ACHN (cell line): Measurements from ENCODE around the gene ETV4.
"Not testable (repeated sequence)": the region's sequence is repeated elsewhere in the genome, so short reads cannot be mapped to it uniquely, and the experiment has no call there.

Source experiments
- DNase-seq: peaks from one replicate; pipeline ENCODE4 v3.0.0-alpha.2; 2015
- in situ Hi-C: cut with HindIII; loops from 2 replicates; pipeline ENCODE4 v1.10.0; 2017; ENCODE audit warnings: low sequenced_read_pairs, low pct_ligation_motif_present, low pct_unique_long_range_greater_than_20kb

The ETV4 gene

DNA sequence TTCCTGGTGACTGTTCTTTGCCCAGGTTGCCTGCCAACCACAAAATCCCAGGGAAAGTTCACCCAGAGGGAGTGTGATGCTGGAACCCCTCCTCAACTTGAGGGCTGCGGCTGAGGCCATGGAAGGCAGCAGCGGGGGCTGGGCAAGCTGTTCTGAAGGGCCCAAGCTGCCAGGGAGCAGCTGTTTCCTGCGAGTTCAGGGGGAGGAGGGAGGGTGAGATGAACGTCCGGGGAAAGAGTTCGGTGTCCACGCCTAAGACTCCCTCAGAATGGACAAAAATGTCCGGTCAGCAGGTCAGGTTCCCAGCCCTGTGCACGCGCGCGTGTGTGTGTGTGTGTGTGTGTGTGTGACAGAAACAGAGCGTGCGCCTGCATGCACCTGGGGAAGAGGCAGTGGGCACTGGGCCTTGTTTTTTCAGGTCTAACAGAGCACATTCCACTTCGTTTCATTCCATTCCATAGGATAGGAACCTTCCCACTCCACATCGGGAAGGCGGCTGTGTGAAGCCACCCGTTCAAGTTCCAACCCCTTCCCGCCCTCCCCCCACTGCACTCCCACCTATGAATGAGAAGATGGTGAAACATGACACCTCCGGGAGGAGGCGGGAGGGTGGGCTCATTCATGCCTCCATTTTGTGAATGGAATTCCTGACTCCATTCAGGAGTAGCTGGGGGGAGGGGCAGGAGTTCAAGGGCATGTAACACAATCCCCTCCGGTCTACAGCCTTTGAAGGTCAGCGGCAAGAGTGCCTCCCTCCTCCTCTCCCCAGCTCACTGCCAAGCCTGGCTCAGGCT is 15.7 kb downstream of the ETV4 start:
- DNase-seq, result peak; percentile 76

DNA sequence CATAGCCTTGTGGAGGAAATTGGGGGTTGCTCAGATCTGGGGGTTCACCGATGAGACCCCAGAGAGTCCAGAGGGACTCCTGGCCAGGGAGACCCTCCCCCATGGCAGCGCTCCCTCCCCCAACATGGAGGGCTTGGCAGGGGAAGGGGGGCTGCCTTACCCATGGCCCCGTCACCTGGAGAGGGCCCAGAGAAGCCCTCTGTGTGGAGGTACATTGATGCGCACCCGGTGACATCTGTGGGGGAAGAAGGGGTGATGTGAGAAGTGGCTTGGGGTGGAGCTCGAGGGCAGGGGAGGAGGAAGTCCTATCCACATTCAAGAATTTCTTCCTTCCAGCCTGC is 16.2 kb downstream of the ETV4 start:
- in situ Hi-C loops, result no loop called here
- no peak for DNase-seq

More for the DNA sequence above, 15.7 kb downstream of the ETV4 start:
- in situ Hi-C loops, result no loop called here

DNA sequence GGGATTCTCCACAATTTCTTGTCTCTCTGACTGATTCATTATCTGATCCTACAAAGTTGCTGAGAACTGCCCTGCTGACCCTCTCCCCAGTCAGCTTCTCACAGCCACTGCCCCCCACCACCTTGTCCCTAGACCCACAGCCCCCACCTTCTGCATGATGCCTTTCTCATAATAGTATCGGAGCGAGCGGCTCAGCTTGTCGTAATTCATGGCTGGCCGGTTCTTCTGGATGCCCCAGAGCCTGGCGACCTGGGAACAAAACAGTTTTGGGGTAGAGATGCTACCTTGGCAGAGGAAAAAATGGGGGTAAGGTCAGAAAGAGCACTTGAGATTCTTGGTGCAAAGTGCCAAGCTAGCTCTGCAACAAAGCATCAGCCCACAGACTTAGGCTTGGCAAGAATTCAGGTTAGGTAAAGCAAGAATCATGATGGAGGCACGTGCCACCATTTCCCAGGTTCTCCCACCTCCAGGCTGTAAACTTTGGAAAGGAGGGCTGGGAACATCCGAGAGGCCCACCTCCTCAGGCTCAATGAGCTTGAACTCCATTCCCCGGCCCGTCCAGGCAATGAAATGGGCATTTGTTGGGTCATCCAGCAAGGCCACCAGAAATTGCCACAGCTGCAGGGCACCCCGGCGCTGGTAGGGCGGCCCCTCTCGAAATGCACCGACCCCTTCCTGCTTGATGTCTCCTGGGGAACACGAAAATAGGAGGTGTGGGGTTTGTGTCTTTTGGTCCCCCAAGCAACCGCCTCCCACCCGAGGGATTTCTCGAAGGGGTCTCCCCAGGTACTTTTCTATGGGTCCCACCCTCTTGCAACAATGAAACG is 16.9 kb downstream of the ETV4 start:
- in situ Hi-C loops, result no loop called here
- DNase-seq, result no peak

DNA sequence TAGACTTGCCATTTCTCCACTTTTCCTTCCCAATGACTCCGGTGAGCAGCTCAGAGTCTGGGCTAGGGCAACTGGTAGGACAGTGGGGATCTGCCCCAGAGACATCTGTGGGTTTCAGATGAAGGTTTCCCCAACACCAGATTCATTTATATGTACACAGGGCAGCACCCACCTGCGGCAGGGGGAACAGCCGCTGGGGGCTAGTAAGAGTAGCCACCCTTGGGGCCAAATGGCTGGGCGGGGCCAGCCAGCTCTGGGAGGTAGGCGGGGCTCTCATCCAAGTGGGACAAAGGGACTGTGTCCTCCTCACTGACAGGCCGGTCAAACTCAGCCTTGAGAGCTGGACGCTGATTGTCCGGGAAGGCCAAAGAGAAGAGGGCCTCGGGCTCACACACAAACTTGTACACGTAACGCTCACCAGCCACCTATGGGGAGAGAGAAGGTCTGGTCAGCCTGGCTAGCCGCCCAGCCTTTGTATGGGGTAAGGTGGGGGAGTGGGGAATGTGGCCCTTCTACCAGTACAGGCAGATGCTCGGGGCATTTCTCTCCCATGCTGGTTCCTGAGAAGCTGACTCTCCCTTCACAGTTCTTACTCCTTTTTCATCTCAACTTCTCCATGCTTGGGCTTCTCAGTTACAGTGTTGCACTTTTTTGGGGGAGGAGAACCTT is 17.7 kb downstream of the ETV4 start:
- DNase-seq, result no peak
- in situ Hi-C loops, result no loop called here

DNA sequence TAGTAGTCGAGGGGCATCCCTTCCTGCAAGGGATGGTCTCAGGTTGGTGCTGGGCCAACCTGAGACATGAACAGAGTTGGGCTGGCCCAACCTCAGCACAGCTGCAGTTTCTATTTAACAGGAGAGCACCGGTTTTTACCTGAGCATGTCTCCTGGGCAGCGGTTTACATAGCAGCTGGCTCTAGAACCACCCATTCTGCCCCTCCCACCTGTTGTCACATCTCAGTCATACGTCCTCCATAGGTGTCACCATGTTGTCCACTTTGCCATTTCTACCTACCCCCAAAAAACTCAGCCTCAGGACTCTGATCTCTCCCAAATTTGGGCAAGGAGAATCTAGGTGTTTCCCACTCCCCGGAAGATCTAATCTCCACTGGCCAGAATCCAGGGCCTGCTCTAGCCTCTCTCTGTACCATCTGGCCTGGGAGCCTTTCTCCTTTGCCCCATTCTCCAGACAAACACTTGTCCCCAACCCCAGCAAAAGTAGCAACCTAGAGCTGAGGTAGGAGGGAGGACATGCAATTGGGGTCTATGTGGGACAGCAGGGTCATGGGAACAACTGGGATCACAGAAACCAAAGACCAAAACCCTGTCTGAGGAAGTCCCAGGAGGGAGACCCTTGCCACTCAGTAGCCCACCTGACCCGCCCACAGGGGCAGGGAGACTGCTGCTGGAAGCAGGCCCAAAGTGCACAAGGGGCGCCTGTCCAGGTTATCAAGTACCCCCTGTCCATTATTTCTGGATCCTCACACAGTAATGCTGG is 19.1 kb downstream of the ETV4 start:
- DNase-seq, result no peak
- in situ Hi-C loops, result no loop called here

DNA sequence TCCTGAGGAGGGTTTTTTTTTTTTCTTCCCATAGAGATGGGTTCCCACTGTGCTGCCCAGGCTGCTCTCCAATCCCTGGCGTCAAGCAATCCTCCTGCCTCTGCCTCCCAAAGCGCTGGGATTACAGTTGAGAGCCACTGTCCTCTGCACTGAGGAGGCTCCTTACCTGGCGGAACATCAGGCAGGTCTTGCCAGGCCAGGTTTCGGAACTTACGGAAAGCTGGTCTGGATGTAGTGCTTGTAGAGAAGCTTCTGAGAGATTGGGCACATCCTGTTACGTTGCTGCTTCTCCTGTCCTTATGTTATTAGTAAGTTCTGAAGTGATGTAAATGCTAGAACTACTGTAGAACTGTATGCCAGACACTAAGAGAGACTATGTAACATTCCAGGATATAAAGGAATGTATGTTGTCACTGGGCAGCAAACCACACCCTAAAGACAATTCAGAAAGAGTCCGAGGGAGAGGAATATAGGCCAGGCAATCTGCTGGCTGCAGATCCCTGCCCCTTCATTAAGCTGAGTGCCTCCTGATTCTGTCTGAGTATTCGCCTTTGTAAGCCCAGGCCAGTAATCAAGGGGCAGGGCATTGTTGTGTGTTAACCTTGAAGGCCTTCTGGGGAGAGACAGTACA is 21.1 kb downstream of the ETV4 start:
- DNase-seq, result no peak

DNA sequence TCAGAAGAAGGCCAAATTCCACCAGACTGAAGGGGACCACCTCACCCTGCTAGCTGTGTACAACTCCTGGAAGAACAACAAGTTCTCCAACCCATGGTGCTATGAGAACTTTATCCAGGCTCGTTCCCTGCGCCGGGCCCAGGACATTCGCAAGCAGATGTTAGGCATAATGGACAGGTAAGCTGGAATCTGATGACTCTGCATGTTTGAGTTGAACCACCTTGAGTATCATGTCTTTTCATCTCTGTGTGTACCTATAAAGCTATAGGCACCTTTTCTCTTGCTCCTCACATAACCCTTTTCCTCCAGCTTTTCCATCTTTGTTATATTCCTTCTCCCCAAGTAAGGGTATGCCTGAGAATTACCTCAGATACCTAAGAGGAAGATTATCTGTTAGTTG is 24.8 kb downstream of the ETV4 start:
- no peak for DNase-seq
- in situ Hi-C loops, result no loop called here

More for the DNA sequence above, 21.1 kb downstream of the ETV4 start:
- in situ Hi-C loops, result no loop called here

DNA sequence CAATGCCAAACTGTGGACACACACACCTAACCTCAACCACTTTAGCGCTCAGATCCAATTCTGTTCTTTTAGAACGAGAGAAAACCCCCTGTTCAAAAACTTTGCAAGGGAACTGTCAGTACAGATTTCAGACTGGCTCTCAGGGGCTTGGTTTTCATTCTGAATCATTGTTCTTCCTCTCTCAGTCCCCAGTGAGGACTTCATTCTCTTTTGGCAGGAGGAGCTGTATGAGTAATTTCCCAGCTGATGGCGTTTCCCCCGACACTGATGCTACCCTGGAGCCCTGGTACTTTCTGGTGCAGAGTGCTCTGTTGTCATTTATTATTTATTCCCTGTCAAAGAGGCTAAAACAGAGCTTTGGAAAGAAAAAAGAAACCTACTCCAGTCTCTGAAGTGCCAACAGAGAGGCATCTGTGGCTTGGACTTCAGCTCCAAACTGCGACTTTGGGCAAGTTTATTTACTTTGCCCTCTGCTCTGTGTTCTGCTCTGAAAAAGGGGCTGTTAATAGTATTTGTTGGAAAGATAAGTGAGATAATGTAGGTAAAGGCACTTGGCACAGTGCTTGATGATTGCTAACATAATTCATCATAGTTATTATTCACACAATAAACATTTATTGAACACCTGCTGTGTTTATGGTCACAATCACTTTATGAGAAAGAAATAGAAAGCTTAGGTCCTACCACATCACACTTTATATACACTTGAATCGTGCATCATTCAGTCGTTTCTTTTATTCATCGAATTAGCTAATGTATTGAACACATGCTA is 28.3 kb downstream of the ETV4 start:
- peak; percentile 10 for DNase-seq
- in situ Hi-C loops, result no loop called here

DNA sequence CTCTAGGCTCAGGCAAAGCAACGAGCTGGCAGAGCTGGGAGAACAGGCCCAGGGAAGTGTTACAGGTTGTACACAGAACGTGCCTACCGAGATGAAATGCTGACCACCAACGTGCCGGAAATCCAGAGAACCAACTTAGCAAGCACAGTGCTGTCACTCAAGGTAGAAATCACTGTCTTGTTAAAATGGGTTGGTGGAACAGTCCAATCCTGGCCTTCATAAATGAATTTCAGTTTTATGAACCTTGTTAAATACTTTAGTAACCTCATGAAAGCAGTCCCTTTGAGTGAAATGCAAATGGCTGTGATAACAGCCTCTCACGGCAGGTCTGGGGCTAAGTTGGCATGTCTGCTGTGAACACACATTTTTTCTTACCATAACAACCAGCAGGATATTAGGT is 29.0 kb downstream of the ETV4 start:
- in situ Hi-C loops, result no loop called here
- DNase-seq, result no peak

DNA sequence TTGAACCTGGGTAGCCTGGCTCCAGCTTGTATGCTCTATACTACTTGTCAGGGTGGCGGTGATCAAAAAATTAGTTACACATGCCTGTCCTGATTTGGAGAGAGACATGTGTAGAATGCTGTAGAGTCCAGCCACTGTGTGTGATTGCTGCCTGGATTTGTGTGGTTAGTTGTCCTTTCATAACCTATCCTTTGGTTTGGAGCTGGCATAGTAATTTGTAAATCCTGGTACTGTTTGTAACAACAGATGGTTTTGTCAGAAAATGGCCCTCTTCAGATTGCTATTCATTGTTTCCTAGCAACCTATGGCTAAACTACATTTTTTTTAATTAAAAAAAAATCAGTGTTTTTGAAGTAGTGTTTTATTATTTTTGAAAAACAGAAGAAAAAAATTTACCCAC is 30.5 kb downstream of the ETV4 start:
- DNase-seq, result no peak
- in situ Hi-C loops, result no loop called here

DNA sequence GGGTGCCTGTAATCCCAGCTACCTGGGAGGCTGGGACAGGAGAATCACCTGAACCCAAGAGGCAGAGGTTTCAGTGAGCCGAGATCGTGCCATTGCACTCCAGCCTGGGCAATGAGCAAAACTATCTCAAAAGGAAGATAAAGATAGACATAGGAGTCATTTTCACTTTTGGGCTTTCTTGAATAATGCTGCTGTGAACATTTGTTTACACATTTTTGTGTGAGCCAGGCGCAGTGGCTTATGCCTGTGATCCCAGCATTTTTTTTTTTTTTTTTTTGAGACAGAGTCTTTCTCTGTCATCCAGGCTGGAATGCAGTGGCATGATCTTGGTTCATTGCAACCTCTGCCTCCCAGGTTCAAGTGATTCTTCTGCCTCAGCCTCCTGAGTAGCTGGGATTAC is 34.9 kb downstream of the ETV4 start:
- in situ Hi-C loops, DNase-seq: not testable (repeated sequence)

DNA sequence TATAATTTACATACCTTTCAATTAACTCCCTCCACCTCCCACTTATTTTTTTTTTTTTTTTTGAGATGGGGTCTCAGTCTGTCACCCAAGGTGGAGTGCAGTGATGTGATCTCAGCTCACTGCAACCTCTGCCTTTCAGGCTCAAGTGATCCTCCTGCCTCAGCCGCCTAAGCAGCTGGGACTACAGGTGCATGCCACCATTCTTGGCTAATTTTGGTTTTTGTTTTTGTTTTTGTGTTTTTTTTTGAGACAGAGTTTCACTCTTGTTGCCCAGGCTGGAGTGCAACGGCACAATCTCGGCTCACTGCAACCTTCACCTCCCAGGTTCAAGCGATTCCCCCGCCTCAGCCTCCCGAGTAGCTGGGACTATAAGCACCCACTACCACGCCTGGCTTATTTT is 36.7 kb downstream of the ETV4 start:
- in situ Hi-C loops, DNase-seq: not testable (repeated sequence)

DNA sequence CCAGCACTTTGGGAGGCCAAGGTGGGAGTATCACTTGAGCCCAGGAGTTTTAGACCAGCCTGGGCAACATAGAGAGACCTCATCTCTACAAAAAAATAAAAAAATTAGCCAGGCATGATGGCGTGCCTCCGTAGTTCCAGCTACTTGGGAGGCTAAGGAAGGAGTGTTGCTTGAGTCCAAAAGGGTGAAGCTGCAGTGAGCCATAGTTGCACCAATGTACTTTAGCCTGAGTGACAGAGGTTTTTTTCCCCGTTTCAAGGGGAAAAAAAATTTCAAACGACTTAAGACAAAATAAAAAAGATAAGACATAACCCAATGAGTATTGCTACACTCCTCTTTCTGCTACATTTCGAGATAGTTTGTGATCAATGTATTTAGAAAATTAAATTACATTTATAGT is 55.5 kb downstream of the ETV4 start:
- in situ Hi-C loops, result no loop called here
- DNase-seq, result no peak

DNA sequence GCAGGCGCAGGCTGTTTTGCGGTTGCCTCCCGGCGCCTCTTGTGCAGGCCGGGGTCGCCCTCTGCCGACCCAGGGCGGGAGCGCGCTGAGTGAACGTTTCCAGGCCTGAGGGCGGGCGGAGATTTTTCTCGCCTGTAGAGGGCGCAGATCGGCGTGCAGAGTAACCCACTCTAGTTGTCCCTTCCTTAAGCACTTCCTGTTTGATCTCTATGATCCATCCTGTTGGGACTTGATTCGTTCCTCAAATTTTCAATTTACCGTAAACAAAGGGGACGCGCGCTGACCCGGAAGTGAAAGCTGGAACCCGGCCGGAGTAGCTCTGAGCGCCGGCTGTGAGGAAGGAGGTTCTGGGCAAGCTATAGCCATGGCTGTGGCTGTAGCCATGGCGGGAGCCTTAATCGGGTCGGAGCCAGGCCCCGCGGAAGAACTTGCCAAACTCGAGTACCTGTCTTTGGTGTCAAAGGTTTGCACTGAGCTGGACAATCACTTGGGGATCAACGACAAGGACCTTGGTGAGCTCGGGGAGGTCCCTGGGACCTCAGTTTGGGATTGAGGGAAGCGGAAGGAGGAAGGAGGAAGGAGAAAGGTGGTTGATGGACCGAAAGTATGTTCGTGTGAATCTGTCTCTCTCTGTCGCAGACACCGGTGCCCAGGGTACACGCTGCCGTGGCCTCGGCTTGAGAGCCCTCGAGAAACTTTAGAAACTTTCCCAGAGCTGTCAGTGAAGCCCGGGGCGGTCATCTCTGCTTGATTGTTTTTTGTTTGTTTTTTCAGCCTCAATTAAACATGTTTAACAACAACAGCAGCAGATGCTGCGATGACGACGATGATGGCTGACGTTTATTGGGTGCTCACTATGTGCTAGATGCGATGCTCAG is 62.2 kb downstream of the ETV4 start, which contains the start of gene DHX8:
DHX8 (plus strand) TSS at position 302 of the 878 bp plus-strand sequence; CDS start at position 365, 63 bp downstream.
- peak; percentile 99 for DNase-seq
- in situ Hi-C loops, result no loop called here

DNA sequence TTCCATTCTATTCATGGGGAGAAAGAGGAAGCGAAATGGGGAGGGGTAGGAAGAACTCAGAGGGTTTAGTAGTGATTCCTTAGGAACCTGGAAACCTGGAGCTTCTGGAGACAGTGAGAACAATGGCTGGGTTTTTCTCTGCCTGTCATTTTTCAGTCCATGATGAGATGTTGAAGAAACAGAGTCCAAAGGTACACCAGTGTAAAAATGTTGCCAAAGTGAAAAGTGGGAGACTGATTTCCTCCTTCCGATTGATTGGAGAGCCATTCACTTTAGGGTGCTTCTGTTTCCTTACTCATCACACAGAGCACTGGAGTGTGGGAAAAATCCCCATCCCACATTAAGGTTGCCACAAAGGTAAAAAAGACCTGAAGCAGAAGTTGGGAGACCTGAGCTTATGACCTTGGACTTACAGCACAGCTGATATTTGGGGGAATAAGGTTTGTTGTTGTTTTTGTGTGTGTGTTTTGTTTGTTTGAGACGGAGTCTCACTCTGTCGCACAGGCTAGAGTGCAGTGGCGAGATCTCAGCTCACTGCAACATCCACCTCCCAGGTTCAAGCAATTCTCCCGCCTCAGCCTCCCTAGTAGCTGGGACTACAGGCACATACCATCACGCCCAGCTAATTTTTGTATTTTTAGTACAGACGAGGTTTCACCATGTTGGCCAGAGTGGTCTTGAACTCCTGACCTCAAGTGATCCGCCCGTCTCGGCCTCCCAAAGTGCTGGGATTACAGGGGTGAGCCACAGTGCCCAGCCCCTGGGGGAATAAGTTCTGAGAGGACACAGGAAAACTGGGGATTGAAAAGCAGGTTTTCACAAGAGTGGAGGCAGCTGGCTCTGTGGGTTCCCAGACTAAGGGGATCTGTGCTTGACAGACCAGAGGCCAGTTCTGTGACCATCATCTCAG is 63.8 kb downstream of the ETV4 start:
- no peak for DNase-seq
- in situ Hi-C loops, result no loop called here

DNA sequence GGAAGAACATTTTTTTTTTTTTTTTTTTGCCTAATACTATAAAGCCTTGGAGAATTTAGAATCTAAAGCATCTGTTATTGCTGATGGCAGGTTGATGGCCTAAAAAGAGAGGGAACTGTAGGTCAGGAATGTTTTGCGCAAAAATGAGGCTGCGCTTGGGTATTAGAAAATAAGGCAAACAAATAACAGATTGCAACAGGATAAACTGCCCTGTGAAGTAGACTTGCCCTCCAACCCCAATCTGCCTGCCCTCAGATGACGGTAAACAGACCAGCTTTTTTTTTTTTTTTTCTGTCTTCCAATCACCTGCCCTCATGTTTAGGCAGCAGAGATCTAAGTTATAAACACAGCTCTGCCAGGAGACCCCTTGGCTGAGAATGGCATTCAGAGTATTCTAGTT is 66.2 kb downstream of the ETV4 start:
- in situ Hi-C loops, result no loop called here
- DNase-seq, result no peak
